ENCODE results near the gene FAM24B. TPM values are rescaled to one million over a fixed set of nuclear protein-coding genes. Genes with fewer than 3 reads are reported as not detected.

Gene FAM24B
- total RNA-seq, 1 experiment from 2014 or later = 16.3 TPM

DNA sequence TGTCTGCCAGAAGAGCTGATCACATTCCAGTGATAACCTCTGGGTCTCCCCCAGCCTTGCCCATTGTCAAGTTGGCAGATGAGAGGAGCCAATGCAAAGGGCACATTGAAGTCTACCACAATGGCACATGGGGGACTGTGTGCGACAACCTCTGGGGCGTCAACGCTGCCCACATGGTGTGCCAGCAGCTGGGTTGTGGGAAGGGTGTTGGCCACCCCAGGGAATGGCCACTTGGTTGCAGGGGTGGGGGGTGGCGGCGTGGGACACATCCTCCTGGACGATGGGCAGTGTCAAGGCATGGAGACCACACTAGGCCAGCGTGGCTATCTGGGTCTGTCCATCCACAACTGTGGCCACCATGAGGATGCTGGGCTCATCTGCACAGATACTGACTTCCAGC, 77.1 kb downstream of the FAM24B start:
- no peak overlapping the region for H3K4me3 ChIP-seq (ENCODE audit: low read length)
- no peak overlapping the region for H3K27ac ChIP-seq (ENCODE audit: low read length)
- H4K20me1 ChIP-seq (ENCODE audit: insufficient read depth, low read depth, low read length) = no peaks in the 10 kb centered on the region
- H2AFZ ChIP-seq (ENCODE audit: low read length) = no peak overlapping the region
- H3K9ac ChIP-seq (ENCODE audit: low read length) = no peak overlapping the region
- no peaks in the 10 kb centered on the region for H3K9me3 ChIP-seq (ENCODE audit: low read length)
- no peaks in the 10 kb centered on the region for H3K4me1 ChIP-seq (ENCODE audit: low read length)
- no peaks in the 10 kb centered on the region for H3K79me2 ChIP-seq (ENCODE audit: low read length)
- no peaks in the 10 kb centered on the region for H3K36me3 ChIP-seq (ENCODE audit: insufficient read depth, low read length)
- H3K27me3 ChIP-seq (ENCODE audit: low read length) = no peaks in the 10 kb centered on the region
- H3K4me2 ChIP-seq (ENCODE audit: low read depth, low read length, poor library complexity, severe bottlenecking) = no peak overlapping the region
- no peaks in the 10 kb centered on the region for H3K9me2 ChIP-seq (replicated peaks; ENCODE audit: insufficient read depth, low read length)
- DNase-seq = no peak

Other genes with a start within 250 kb of the FAM24B start
- not detected in 2 replicates for gene C10orf120, start 179.7 kb downstream of the FAM24B start, total RNA-seq (2014; rRNA removed; shearing (Covaris generic); ENCODE audit: low replicate concordance)
- 1.1 and 1.2 TPM in 2 replicates for gene CUZD1, start 33.7 kb downstream of the FAM24B start, total RNA-seq (2014; rRNA removed; shearing (Covaris generic); ENCODE audit: low replicate concordance)
- gene FAM24A, start 31.0 kb upstream of the FAM24B start, total RNA-seq (2014; rRNA removed; shearing (Covaris generic); ENCODE audit: low replicate concordance) = not detected in 2 replicates
- 17.0 and 18.0 TPM in 2 replicates for gene C10orf88, start 74.6 kb upstream of the FAM24B start, total RNA-seq (2014; rRNA removed; shearing (Covaris generic); ENCODE audit: low replicate concordance)
- 8.0 and 13.8 TPM in 2 replicates for gene PSTK, start 100.8 kb upstream of the FAM24B start, total RNA-seq (2014; rRNA removed; shearing (Covaris generic); ENCODE audit: low replicate concordance)
- 5.4 and 14.8 TPM in 2 replicates for gene IKZF5, start 129.2 kb upstream of the FAM24B start, total RNA-seq (2014; rRNA removed; shearing (Covaris generic); ENCODE audit: low replicate concordance)
- gene ACADSB, start 129.4 kb upstream of the FAM24B start, total RNA-seq (2014; rRNA removed; shearing (Covaris generic); ENCODE audit: low replicate concordance) = 5.8 and 7.8 TPM in 2 replicates